Smooth muscle cell (in vitro differentiated cells): ENCODE data around the gene INTS7. TPM values are rescaled to one million over a fixed set of nuclear protein-coding genes. Genes with fewer than 3 reads are reported as not detected.

Experiments used
- DNase-seq: peaks from one replicate; lab custom pipeline; 2025; ENCODE audit not compliant: unreplicated experiment; lab: John Stamatoyannopoulos, UW
- H2AFZ ChIP-seq: fragments of 200-600 bp; sonication (generic); 2 replicates; pipeline ENCODE4 v1.6.0; 2016; ENCODE audit warnings: antibody characterized with exemption, low read depth, mild to moderate bottlenecking
- H3F3A ChIP-seq: fragments of 200-600 bp; sonication (generic); 2 replicates; pipeline ENCODE4 v1.6.0; 2017; ENCODE audit warnings: antibody characterized with exemption, low read depth
- H3K27ac ChIP-seq: fragments of 200-600 bp; sonication (generic); 2 replicates; pipeline ENCODE4 v1.5.1; 2016; ENCODE audit warnings: low read depth, mild to moderate bottlenecking
- H3K27me3 ChIP-seq: fragments of 200-600 bp; sonication (generic); 2 replicates; pipeline ENCODE4 v1.6.1; 2016; ENCODE audit warnings: low read depth, mild to moderate bottlenecking
- H3K36me3 ChIP-seq: fragments of 200-600 bp; sonication (generic); 2 replicates; pipeline ENCODE4 v1.5.1; 2016; ENCODE audit warnings: low read depth
- H3K4me1 ChIP-seq: fragments of 200-600 bp; sonication (generic); 2 replicates; pipeline ENCODE4 v1.5.1; 2016; ENCODE audit warnings: low read depth
- H3K4me2 ChIP-seq: fragments of 200-600 bp; sonication (generic); 2 replicates; pipeline ENCODE4 v1.6.0; 2016; ENCODE audit warnings: mild to moderate bottlenecking
- H3K4me3 ChIP-seq: fragments of 200-600 bp; sonication (generic); 2 replicates; pipeline ENCODE4 v1.5.1; 2016; ENCODE audit warnings: mild to moderate bottlenecking
- H3K79me2 ChIP-seq: fragments of 200-600 bp; sonication (generic); 2 replicates; pipeline ENCODE4 v1.6.0; 2016; ENCODE audit warnings: low read depth, mild to moderate bottlenecking
- H3K9ac ChIP-seq: fragments of 200-600 bp; sonication (generic); 2 replicates; pipeline ENCODE4 v1.6.0; 2016; ENCODE audit warnings: low read depth
- H3K9me3 ChIP-seq: fragments of 200-600 bp; sonication (generic); replicated peaks from 2 replicates; pipeline ENCODE4 v1.5.1; 2016; ENCODE audit warnings: low read depth
- H4K20me1 ChIP-seq: fragments of 200-600 bp; sonication (generic); 2 replicates; pipeline ENCODE4 v1.6.0; 2016; ENCODE audit warnings: low read depth
- CTCF ChIP-seq: fragments of 200-600 bp; sonication (generic); IDR thresholded peaks from 2 replicates; pipeline ENCODE4 v1.5.1; 2017; ENCODE audit warnings: borderline replicate concordance, mild to moderate bottlenecking, antibody characterized with exemption; ENCODE audit not compliant: insufficient read depth, poor library complexity, severe bottlenecking
- WGBS: methylation state at CpG from one replicate; pipeline ENCODE4 v1.1.7; 2016; ENCODE audit warnings: low lambda C conversion rate; 5-methylcytosine and 5-hydroxymethylcytosine counted together
- polyA plus RNA-seq: library from polyadenylated mRNA; unstranded; fragments of >200 nt; fragmentation: Nextera tagmentation; extraction: Ambion mirVana; gene quantifications from 2 replicates; pipeline ENCODE4 v1.2.1, GENCODE V29; 2016
- total RNA-seq: library from RNA; depleted of rRNA; stranded (reverse); fragments of >200 nt; gene quantifications from 2 replicates; pipeline ENCODE4 v1.2.3, GENCODE V29; 2014

INTS7 gene
- total and polyA plus RNA-seq, 2 experiments from 2014 or later, result 5.9 to 9.5 TPM

GRCh38 chr1:212077028-212077427 lies 41.7 kb upstream of the INTS7 start:
- Histone ChIP-seq H2AFZ (no peak overlapping the region), H3K36me3 (no peaks in the 10 kb centered on the region), H3F3A (no peaks in the 10 kb centered on the region), H3K4me1 (no peaks in the 10 kb centered on the region), H3K9ac (no peak overlapping the region), H3K27ac (no peak overlapping the region), H3K4me3 (no peak overlapping the region), H3K4me2 (no peak overlapping the region), H3K9me3 (no peaks in the 10 kb centered on the region), H4K20me1 (no peaks in the 10 kb centered on the region), H3K79me2 (no peaks in the 10 kb centered on the region), H3K27me3 (no peaks in the 10 kb centered on the region)
- WGBS, result 88% methylated on average over 2 of the region's 2 CpGs
- no peak for DNase-seq
- TF ChIP-seq CTCF, result no peak

- Histone ChIP-seq H3K27ac (no peak overlapping the region), H3K4me2 (no peak overlapping the region), H3K9ac (no peak overlapping the region), H3K79me2 (no peaks in the 10 kb centered on the region), H3K36me3 (no peaks in the 10 kb centered on the region), H3K27me3 (no peaks in the 10 kb centered on the region), H2AFZ (no peak overlapping the region), H3K4me3 (no peak overlapping the region), H4K20me1 (no peaks in the 10 kb centered on the region), H3K9me3 (no peaks in the 10 kb centered on the region), H3K4me1 (no peaks in the 10 kb centered on the region), H3F3A (no peaks in the 10 kb centered on the region)
- no peak for TF ChIP-seq CTCF
- no peak for DNase-seq
- WGBS, result 87% methylated on average over 3 of the region's 3 CpGs
Measured at GRCh38 chr1:212074856-212075255, 39.5 kb upstream of the INTS7 start.

- no peaks in the 10 kb centered on the region for H3K4me1 ChIP-seq
- H3K9ac ChIP-seq, result no peak overlapping the region
- no peak overlapping the region for H2AFZ ChIP-seq
- H3K79me2 ChIP-seq, result no peaks in the 10 kb centered on the region
- TF ChIP-seq CTCF, result no peak
- H3K27me3 ChIP-seq, result no peaks in the 10 kb centered on the region
- no peak overlapping the region for H3K4me2 ChIP-seq
- H3K4me3 ChIP-seq, result no peak overlapping the region
- no peaks in the 10 kb centered on the region for H3F3A ChIP-seq
- no peaks in the 10 kb centered on the region for H3K36me3 ChIP-seq
- 89% methylated on average over 3 of the region's 3 CpGs for WGBS
- H3K27ac ChIP-seq, result no peak overlapping the region
- no peaks in the 10 kb centered on the region for H3K9me3 ChIP-seq
- no peaks in the 10 kb centered on the region for H4K20me1 ChIP-seq
- no peak for DNase-seq
Measured at GRCh38 chr1:212074313-212074712, 39.0 kb upstream of the INTS7 start.

- Histone ChIP-seq H3F3A (no peaks in the 10 kb centered on the region), H2AFZ (no peak overlapping the region), H3K27ac (no peak overlapping the region), H3K9ac (no peak overlapping the region), H4K20me1 (no peaks in the 10 kb centered on the region), H3K4me2 (no peak overlapping the region), H3K36me3 (no peaks in the 10 kb centered on the region), H3K79me2 (no peaks in the 10 kb centered on the region), H3K4me1 (no peaks in the 10 kb centered on the region), H3K4me3 (no peak overlapping the region), H3K9me3 (no peaks in the 10 kb centered on the region), H3K27me3 (no peaks in the 10 kb centered on the region)
- DNase-seq, result no peak
- 97% methylated on average over 1 of the region's 1 CpG for WGBS
- TF ChIP-seq CTCF, result no peak
Measured at GRCh38 chr1:212073490-212073889, 38.1 kb upstream of the INTS7 start.
